EL (cell line): ENCODE measurements around the gene SIRT1.
"Not testable (repeated sequence)": the region's sequence is repeated elsewhere in the genome, so short reads cannot be mapped to it uniquely, and the experiment has no call there.

Experiments
- DNase-seq: peaks from one replicate; pipeline ENCODE4 v3.0.0-alpha.2; 2016

The SIRT1 gene

DNA sequence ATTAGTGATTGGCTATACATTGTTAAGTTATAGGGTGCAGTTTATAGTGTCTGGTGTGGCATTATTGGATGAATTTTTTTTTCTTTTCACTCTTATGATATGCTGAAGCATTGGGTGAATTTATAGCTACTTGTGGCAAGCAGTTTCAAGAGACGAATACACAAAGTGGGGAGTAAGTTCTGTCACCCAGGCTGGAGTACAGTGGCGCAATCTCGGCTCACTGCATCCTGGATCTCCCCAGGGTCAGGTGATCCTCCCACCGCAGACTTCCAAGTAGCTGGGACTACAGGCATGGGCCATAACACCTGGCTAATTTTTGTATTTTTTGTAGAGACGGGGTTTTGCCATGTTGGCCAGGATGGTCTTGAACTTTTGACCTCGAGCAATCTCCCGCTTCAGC is 6.3 kb upstream of the SIRT1 start:
- DNase-seq: no peak

DNA sequence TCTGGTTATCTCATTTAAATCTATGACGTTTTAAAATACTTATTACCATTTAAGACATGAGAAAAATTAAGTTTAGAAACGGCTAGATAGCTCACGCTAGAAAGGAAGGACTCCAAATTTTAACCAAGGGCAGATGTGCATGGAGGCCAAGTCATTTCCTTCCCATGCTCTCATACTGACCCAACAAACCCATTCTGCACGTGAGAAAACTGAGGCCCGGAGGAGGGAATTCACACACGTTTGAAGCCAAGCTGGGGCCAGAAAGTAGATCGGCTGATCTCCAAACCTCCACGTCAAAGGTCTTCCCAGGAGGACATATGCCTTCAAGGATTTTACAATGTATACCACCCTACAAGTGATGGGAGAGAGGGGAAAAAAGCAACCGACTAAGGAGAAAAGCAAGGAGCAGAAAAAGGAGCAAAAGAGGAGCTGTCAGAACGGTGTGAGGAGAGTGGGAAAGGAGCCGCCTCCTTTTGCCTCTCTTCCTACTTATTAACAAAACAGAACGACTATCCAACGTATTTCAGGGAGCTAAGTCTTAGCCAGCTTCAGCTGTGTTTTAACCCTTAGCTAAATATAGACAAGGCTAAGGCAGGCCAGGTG is 645 bp upstream of the SIRT1 start:
- DNase-seq: no peak

DNA sequence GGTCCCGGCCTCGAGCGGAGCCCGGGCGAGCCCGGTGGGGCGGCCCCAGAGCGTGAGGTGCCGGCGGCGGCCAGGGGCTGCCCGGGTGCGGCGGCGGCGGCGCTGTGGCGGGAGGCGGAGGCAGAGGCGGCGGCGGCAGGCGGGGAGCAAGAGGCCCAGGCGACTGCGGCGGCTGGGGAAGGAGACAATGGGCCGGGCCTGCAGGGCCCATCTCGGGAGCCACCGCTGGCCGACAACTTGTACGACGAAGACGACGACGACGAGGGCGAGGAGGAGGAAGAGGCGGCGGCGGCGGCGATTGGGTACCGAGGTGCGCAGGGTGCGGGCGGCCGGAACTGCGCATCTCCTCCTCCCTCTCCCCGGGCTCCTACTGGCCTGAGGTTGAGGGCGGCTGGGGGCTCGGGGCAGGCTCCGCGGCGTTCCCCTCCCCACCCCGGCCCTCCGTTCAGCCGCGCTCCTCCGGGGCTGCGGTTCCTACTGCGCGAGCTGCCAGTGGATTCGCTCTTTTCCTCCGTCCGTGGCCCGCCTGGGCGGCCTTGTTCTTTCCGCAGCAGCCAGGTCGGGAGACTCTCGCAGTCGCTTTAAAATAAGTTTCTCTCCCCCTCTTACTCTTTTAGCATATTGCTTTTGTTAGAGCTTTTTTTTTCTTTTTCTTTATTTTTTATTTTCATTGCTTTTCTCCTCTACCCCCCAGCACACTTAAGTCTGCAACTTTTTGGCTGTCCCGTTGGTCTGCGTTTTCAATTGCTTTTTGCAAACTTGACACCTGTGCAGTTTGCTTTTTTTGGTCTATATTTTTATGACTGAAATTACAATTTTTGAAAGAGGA is 600 bp downstream of the SIRT1 start:
- DNase-seq: peak; percentile 83

DNA sequence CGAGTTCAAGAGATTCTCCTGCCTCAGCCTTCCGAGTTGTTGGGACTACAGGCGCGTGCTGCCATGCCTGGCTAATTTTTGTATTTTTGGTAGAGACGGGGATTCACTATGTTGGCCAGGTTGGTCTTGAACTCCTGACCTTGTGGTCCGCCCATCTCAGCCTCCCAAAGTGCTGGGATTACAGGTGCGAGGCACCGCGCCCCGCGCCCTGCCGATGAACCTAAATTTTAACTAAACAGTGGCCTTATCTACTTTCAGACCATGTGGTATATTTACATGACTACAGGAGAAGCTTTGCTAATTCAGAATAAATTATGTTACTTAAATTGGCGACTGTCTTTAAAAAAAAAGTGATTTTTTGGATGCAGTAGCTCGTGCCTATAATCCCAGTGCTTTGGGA is 9.2 kb downstream of the SIRT1 start:
- no peak for DNase-seq

DNA sequence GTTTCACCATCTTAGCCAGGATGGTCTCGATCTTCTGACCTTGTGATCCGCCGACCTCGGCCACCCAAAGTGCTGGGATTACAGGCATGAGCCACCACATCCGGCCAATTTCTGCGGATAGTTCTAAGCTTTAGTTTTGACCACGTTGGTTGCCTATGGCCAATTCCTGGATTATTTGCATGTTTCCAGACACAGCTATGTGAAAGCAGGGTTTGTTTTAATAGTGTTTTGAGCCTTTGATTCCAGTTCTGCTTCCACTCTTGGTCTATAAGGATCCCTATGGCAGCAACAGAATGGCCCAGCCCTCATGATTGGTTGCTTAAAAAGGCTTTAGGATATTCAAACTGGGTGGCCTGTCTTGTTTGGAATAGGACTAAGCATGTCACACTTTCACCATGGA is 19.1 kb downstream of the SIRT1 start:
- DNase-seq: no peak

DNA sequence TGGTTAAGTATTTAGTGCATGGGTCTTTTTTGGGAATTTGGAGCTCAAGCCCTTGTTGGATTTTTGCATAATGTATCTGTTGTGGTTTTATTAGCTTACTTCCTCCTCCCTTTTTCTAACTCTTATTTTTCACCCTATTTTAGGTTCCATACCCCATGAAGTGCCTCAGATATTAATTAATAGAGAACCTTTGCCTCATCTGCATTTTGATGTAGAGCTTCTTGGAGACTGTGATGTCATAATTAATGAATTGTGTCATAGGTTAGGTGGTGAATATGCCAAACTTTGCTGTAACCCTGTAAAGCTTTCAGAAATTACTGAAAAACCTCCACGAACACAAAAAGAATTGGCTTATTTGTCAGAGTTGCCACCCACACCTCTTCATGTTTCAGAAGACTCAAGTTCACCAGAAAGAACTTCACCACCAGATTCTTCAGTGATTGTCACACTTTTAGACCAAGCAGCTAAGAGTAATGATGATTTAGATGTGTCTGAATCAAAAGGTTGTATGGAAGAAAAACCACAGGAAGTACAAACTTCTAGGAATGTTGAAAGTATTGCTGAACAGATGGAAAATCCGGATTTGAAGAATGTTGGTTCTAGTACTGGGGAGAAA is 28.0 kb downstream of the SIRT1 start:
- peak; percentile 31 for DNase-seq

DNA sequence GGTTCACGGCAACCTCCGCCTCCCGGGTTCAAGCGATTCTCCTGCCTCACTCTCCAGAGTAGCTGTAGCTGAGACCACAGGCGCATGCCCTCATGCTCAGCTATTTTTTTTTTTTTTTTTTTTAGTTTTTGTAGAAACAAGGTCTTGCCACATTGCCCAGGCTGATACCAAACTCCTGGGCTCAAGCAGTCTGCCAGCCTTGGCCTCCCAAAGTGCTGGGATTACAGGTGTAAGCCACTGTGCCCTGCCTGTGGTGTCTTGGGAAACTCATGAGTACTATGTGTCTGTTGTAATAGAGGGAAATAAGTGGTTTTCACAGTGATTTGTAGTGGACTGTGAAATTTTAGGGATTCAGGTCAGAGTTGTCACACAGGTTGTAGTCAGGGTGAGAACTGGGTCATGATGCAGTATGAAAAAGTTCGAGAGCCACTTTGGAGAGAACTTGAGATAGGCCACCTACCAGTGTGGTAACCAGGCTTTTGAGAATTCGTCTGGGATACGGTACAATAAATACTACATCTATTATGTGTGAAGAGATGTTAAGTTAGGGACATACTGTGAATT is 30.4 kb downstream of the SIRT1 start:
- DNase-seq: no peak

DNA sequence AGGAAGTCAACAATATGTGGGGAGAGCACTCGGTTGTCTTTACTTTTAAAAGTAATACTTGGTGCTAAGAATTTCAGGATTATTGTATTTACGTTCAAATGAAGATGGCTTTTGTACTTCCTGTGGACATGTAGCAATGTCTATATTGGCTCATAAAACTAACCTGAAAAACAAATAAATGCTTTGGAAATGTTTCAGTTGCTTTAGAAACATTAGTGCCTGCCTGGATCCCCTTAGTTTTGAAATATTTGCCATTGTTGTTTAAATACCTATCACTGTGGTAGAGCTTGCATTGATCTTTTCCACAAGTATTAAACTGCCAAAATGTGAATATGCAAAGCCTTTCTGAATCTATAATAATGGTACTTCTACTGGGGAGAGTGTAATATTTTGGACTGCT is 32.7 kb downstream of the SIRT1 start:
- DNase-seq: no peak

DNA sequence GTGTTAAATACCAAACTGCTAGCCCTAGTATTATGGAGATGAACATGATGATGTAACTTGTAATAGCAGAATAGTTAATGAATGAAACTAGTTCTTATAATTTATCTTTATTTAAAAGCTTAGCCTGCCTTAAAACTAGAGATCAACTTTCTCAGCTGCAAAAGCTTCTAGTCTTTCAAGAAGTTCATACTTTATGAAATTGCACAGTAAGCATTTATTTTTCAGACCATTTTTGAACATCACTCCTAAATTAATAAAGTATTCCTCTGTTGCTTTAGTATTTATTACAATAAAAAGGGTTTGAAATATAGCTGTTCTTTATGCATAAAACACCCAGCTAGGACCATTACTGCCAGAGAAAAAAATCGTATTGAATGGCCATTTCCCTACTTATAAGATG is 33.2 kb downstream of the SIRT1 start:
- no peak for DNase-seq

DNA sequence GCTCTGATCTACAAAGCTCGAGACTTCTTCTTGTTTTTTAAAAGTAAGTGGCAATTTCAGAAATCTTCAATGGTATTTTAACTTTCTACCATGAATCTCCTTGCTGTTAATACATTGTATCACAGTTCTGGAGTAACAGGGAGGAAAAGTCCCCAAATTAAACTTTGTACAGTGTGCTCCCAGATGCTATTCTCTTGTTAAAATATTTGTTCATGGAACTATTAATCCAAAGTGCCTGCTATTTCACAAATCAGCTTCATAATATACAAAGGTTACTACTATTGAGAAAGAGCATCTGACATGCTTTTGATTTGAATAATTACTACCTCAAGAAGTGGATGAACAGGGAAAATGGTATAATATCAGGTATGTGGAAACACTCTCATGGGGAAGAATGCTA is 36.6 kb downstream of the SIRT1 start:
- DNase-seq: no peak

DNA sequence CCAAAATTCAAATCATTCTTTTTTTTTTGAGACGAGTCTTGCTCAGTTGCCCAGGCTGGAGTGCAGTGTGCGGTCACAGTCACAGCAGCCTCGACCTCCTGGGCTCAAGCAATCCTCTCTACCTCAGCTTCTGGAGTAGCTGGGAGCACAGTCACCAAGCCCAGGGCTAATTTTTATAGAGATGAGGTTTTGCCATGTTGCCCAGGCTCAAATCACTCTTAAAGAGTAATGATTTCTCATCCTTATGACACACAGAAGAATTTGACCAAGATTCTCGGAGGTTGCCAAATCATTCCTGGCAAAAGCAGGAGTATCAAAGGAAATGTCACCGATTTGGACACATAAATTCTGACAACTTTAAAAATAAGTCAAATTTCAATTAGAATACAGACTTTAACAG is 39.1 kb downstream of the SIRT1 start:
- DNase-seq: peak; percentile 75

DNA sequence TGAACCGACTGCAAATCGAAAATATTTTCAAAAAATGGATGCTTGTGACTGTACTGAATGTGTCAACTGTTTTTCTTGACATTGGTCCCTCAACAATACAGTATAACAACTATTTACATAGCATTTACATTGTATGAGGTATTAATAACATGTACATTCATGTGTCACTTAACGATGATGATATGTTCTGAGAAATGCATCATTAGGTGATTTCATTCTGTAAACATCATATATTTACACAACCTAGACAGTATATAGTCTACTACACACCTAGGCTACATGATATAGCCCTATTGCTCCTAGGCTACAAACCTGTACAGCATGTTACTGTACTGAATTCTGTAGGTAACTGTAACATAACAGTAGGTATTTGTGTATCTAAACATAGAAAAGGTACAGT is 39.7 kb downstream of the SIRT1 start:
- DNase-seq: no peak

DNA sequence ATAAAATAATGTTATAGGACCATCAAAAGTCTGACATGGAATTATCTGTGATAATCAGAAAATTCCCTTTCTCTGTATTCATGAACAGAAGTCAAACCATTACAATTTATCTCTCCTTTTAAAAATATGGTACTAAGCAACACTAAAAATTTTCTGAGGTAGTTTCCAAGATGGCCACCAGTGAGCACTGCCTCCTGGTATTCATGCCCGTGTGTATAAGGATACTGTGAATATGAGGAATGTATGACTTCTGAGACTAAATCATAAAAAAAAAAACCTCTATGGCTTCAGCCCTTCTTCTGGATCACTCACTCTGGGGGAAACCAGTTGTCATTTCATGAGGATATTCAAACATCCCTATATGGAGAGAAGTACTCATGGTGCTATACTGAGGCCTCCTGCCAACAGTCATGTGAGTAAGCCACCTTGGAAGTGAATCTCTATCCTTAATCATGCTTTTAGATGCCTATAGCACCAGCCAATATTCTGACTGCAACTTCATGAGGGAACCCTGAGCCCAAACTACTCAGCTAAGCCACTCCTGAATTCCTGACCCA is 41.1 kb downstream of the SIRT1 start:
- DNase-seq: peak; percentile 69

DNA sequence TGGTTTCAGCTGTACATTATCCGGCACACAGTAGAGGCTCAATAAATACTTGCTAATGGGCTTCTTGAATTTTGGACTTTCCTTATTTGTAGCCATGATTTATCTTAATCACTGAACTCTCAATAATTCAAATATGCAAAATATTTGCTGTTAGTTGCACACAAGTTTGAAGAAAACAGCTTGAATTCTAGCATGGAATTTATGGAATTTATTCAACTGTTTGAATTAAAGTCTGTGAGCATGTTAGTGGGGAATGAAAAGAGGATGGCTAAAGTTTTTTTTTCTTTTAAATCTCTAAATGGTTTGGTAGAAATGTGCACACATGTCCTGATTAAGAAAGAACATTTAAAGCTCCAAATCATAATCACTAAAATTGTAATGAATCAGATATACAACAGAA is 42.5 kb downstream of the SIRT1 start:
- peak; percentile 35 for DNase-seq

DNA sequence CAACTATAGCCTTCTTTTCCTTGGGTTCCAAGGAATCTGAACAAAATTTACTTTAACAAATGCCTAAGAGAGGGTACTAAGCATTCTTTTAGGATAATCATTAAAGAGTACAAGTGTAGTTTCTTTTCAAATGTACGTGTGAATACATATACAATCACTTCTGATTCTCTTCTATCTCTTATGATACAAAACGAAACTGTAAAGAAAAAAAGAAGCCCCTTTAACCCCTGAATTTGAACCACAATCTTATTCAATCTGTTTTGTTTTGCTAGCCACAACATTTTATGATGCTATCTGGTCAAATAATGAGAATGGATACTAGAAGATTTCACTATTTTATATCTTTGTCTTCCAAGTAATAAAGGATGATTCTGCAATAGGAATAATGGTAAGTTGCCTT is 48.7 kb downstream of the SIRT1 start:
- DNase-seq: no peak

DNA sequence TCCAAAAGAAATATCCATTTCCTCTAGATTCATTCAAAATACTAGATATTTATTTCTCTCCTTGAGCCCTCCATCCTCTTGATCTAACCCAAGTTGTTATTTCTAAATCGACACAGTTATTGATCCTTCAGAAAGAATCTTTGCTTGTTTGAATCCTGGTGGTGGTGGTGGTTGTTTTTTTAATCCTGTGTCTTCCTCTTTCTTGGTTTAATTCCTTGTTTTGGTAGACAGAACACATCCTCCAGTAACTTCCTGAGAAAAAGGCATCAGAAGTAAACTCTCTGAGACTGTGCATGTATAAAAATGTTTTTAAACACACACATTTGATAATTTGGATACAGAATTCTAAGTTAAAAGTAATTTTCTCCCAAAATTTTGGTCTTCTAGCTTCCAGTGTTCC is 49.9 kb downstream of the SIRT1 start:
- DNase-seq: no peak

DNA sequence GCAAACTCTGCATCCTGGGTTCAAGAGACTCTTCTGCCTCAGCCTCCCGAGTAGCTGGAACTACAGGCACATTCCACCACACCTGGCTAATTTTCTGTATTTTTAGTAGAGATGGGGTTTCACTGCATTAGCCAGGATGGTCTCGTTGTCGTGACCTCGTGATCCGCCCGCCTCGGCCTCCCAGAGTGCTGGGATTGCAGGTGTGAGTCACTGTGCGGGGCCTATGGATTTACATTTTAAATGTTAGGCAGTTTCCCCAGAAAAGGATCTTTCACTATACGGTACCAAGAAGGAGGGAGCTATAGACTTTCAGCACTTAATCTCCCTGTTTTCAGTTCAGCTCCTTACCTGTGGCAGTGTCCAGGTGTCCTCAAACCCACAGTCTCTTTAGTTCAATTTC is 50.8 kb downstream of the SIRT1 start:
- no peak for DNase-seq

DNA sequence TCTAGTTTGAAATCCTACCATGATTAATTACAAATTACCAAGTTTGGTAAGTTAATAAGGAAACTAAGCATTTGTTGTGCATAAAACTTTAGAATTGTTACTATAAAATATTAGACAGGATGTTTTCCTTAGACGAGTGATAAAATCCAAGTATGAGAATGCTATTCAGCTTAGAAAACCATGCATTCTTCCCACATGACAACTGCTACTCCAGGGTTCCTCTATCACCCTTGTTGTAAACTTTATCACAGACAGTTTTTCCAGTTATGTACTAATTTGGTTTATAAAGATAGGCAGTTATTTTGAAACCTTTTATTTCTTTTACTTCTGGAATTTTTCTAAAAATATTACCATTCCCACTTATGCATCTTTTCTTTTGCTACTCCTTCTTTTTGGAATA is 52.0 kb downstream of the SIRT1 start:
- DNase-seq: peak; percentile 46

DNA sequence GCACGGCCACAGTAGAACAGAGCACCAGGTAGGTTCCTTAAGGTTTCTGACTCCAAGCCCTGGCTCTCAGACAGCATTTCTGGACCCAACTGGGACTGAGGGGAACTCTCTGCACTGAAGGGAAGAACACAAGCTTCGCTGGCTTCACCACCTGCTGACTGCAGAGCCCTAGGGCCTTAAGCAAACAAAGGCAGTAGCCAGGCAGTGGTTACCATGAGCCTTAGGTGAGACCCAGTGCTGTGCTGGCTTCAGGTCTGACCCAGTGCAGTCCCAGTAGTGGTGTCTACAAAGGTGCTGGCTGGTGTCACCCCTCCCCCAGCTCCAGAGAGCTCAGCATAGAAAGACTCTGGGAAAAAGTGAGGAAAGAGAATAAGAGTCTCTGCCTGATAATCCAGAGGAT is 59.5 kb downstream of the SIRT1 start:
- no peak for DNase-seq

DNA sequence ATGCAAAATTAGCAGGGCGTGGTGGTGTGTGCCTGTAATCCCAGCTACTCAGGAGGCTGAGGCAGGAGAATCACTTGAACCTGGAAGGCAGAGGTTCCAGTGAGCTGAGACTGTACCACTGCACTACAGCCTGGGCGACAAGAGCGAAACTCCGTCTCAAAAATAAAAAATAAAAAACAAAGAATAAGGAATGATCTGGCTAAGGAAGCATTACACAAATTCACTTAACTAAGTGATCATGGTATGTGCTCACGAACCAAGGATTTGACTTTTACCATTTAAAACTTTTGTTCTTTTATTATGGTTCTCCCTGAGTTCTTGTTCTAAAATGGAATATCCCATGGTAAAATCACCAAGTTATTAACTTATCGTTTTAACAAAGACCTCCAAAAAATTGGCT is 71.2 kb downstream of the SIRT1 start:
- no peak for DNase-seq

DNA sequence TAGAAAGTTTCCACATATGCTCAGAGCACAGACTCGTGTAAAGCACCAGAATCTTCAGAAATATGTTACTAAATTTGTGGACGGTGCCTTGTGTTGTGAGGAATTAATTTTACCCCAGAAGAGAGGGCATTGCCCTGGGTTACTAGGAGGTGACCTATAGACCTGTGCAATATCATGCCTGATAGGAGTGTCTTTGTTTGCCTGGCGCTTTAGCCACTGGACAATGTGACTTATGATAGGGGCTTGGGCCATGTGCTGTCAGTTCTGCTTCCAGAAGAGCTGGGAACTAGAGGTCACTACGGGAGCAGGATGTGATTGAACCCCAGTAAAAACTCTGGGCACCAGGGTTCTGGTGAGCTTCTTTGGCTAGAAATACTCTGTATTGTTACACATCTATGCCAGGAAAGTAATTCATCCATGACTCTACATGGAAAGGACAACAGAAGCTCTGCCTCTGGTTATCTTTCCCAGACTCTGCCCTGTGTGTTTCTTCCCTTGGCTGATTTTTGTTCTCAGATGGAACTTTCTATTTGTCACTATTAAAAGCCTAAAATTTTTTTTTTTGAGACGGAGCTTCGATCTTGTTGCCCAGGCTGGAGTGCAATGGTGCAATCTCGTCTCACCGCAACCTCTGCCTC is 75.5 kb downstream of the SIRT1 start:
- no peak for DNase-seq

DNA sequence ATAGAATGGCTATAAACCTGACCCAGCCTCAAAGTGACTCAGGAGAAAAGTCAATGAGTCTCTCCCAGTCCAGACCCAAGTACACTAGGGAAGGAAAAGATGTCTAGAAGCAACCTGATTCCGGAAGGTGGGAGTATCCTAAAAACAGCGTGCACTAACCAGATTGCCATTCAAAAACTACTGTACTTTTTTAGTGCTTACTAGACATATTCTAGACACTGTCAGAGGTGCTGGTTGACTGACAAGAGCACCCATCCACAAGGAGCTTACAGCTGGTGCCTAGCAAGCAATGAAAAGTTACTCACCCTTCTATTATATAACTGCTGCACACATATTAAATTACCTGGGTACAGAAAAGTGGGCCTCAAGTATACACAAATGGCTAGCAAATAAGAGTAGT is 81.0 kb downstream of the SIRT1 start:
- no peak for DNase-seq

DNA sequence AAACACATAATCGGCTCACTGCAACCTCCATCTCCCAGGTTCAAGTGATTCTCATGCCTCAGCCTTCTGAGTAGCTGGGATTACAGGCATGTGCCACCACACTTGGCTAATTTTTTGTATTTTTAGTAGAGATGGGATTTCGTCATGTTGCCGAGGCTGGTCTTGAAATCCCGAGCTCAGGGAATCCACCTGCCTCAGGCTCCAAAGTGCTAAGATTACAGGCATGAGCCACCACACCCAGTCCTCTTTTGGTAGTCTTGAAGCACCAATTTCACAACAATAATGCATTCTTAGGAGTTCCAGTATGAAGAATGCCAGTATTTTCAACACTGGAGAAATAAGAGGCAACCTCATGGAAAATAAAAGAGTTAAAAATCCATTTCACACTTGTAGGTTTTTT is 81.6 kb downstream of the SIRT1 start:
- DNase-seq: not testable (repeated sequence)
